Erythroblast (primary cell): ENCODE data around the gene IFNE.

Experiments
- DNase-seq, 2 experiments: peaks; one replicate each; lab custom pipeline; 2025; lab: John Stamatoyannopoulos, UW
- GATA1 ChIP-seq: IDR thresholded peaks from 2 replicates; pipeline ENCODE4 v1.6.1; 2011; ENCODE audit warnings: low read depth, mild to moderate bottlenecking, control low read depth, low read length, moderate library complexity
- POLR2A ChIP-seq: IDR thresholded peaks from 2 replicates; pipeline ENCODE4 v1.6.1; 2011; ENCODE audit warnings: mild to moderate bottlenecking, low read length

Gene IFNE

GRCh38 chr9:21482213-21482612, at the start of gene IFNE:
Gene IFNE (minus strand): TSS chr9:21482313. CDS start chr9:21481694, 619 bp downstream.
- no peak for DNase-seq
- no peak for TF ChIP-seq POLR2A
- TF ChIP-seq GATA1 = no peak

GRCh38 chr9:21528123-21528808, 46.2 kb upstream of the IFNE start:
- DNase-seq = no peak
- TF ChIP-seq GATA1 (no peak), POLR2A (no peak)

GRCh38 chr9:21527579-21527978, 45.5 kb upstream of the IFNE start:
- TF ChIP-seq POLR2A (no peak), GATA1 (no peak)
- DNase-seq = no peak

GRCh38 chr9:21525174-21525573, 43.1 kb upstream of the IFNE start:
- no peak for DNase-seq
- no peak for TF ChIP-seq GATA1
- no peak for TF ChIP-seq POLR2A

- TF ChIP-seq GATA1 = no peak
- TF ChIP-seq POLR2A = no peak
- DNase-seq = no peak
These were observed 42.2 kb upstream of the IFNE start for GRCh38 chr9:21524099-21524830.

GRCh38 chr9:21523021-21524014, 41.2 kb upstream of the IFNE start:
- no peak for TF ChIP-seq POLR2A
- no peak for DNase-seq

- no peak for DNase-seq
- no peak for TF ChIP-seq GATA1
- no peak for TF ChIP-seq POLR2A
These were observed 40.2 kb upstream of the IFNE start for GRCh38 chr9:21522348-21522747.

GRCh38 chr9:21521448-21521847, 39.3 kb upstream of the IFNE start:
- DNase-seq = no peak
- TF ChIP-seq POLR2A (no peak), GATA1 (no peak)

GRCh38 chr9:21520501-21521228, 38.6 kb upstream of the IFNE start:
- DNase-seq = no peak
- no peak for TF ChIP-seq GATA1
- TF ChIP-seq POLR2A = no peak

GRCh38 chr9:21519855-21520434, 37.8 kb upstream of the IFNE start:
- DNase-seq = no peak
- TF ChIP-seq GATA1 (no peak), POLR2A (no peak)

GRCh38 chr9:21516796-21517195, 34.7 kb upstream of the IFNE start:
- DNase-seq = no peak
- TF ChIP-seq POLR2A (no peak), GATA1 (no peak)

GRCh38 chr9:21513431-21513830, 31.3 kb upstream of the IFNE start:
- TF ChIP-seq POLR2A (no peak), GATA1 (no peak)
- no peak for DNase-seq

GRCh38 chr9:21510806-21511205, 28.7 kb upstream of the IFNE start:
- no peak for DNase-seq
- TF ChIP-seq GATA1 = no peak
- TF ChIP-seq POLR2A = no peak
